ENCODE data around the gene SPACA6. TPM values are rescaled to one million over a fixed set of nuclear protein-coding genes. Genes with fewer than 3 reads are reported as not detected.
A peak's percentile ranks its signal among the peaks of the same experiment; 100 is the strongest.
"Not testable (repeated sequence)": the region's sequence is repeated elsewhere in the genome, so short reads cannot be mapped to it uniquely, and the experiment has no call there.

Gene SPACA6
- total RNA-seq, 2 donors from 2014 or later, result 3.7 to 6.4 TPM

DNA sequence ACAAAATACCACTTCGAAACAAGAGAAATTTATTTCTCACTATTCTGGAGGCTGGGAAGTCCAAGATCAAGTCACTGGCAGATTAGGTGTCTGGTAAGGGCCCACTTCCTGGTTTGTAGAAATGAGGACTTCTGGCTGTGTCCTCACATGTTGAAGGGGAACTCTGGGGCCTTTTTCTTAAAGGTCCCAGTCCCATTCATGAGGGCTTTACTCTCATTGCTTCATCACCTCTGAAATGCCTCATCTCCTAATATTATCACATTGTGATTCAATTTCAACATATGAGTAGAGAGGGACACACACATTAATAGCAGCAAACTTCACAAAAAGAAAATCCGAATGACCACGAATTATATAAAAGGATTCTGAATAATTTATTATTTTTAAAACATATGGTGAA, 24.9 kb upstream of the SPACA6 start:
- H3K27ac ChIP-seq, result no peak overlapping the region
- no peak for DNase-seq (ENCODE audit: low spot score)
- no peaks in the 10 kb centered on the region for H3K27me3 ChIP-seq
- H3K36me3 ChIP-seq, result no peaks in the 10 kb centered on the region
- H3K4me1 ChIP-seq, result no peaks in the 10 kb centered on the region
- H3K9me3 ChIP-seq, result no peaks in the 10 kb centered on the region
- no peak overlapping the region for H3K4me3 ChIP-seq
- TF ChIP-seq, protein P1, sequence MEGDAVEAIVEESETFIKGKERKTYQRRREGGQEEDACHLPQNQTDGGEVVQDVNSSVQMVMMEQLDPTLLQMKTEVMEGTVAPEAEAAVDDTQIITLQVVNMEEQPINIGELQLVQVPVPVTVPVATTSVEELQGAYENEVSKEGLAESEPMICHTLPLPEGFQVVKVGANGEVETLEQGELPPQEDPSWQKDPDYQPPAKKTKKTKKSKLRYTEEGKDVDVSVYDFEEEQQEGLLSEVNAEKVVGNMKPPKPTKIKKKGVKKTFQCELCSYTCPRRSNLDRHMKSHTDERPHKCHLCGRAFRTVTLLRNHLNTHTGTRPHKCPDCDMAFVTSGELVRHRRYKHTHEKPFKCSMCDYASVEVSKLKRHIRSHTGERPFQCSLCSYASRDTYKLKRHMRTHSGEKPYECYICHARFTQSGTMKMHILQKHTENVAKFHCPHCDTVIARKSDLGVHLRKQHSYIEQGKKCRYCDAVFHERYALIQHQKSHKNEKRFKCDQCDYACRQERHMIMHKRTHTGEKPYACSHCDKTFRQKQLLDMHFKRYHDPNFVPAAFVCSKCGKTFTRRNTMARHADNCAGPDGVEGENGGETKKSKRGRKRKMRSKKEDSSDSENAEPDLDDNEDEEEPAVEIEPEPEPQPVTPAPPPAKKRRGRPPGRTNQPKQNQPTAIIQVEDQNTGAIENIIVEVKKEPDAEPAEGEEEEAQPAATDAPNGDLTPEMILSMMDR (IDR thresholded peaks at IDR 0.05), result no peak

GRCh38 chr19:51675911-51676565, 17.1 kb upstream of the SPACA6 start:
- not testable (repeated sequence) for H3K4me1 ChIP-seq; H3K27ac ChIP-seq; H3K4me3 ChIP-seq; DNase-seq (ENCODE audit: low spot score); H3K27me3 ChIP-seq; H3K36me3 ChIP-seq; H3K9me3 ChIP-seq
- TF ChIP-seq, protein P1 (IDR thresholded peaks at IDR 0.05), result peak; percentile 15 to 46

- H3K36me3 ChIP-seq, result no peaks in the 10 kb centered on the region
- H3K4me3 ChIP-seq, result no peak overlapping the region
- no peaks in the 10 kb centered on the region for H3K27me3 ChIP-seq
- no peak for DNase-seq (ENCODE audit: low spot score)
- no peaks in the 10 kb centered on the region for H3K4me1 ChIP-seq
- H3K27ac ChIP-seq, result no peak overlapping the region
- no peaks in the 10 kb centered on the region for H3K9me3 ChIP-seq
- TF ChIP-seq, protein P1 (IDR thresholded peaks at IDR 0.05), result no peak
Observed at GRCh38 chr19:51676566-51677083, 16.5 kb upstream of the SPACA6 start.

DNA sequence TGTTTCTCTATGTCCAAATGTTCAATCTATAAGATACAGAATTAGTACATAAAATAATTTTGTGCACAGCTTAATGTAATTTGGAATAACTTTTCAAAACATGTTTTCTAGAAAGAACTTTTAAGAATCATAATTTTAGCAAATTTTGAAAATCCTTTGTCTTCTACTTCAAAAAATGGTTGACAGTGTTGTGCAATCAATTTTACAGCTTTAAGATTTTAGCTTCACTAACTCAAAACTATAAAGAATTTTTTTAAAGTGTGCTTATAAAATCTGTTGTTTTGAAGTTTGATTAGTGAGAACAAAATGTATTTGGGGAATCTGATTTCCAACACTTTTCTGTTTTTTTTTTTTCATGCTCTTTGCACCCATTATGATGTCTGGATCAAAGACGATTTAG, 12.7 kb upstream of the SPACA6 start:
- Histone ChIP-seq H3K9me3 (no peaks in the 10 kb centered on the region), H3K4me1 (no peaks in the 10 kb centered on the region), H3K27ac (no peak overlapping the region), H3K36me3 (no peaks in the 10 kb centered on the region), H3K27me3 (no peaks in the 10 kb centered on the region), H3K4me3 (no peak overlapping the region)
- no peak for DNase-seq (ENCODE audit: low spot score)
- TF ChIP-seq, protein P1 (IDR thresholded peaks at IDR 0.05), result no peak

GRCh38 chr19:51681286-51681941, 11.7 kb upstream of the SPACA6 start:
- TF ChIP-seq, protein P1 (IDR thresholded peaks at IDR 0.05), result no peak
- no peak for DNase-seq (ENCODE audit: low spot score)

More at GRCh38 chr19:51681286-51681941, 11.7 kb upstream of the SPACA6 start:
- no peak overlapping the region for H3K27ac ChIP-seq
- no peaks in the 10 kb centered on the region for H3K36me3 ChIP-seq
- H3K27me3 ChIP-seq, result no peaks in the 10 kb centered on the region
- H3K4me1 ChIP-seq, result no peaks in the 10 kb centered on the region
- no peaks in the 10 kb centered on the region for H3K9me3 ChIP-seq
- no peak overlapping the region for H3K4me3 ChIP-seq
